CD14-positive monocyte (primary cell): ENCODE measurements around the gene RERE. TPM values are rescaled to one million over a fixed set of nuclear protein-coding genes. Genes with fewer than 3 reads are reported as not detected.

Source experiments
- DNase-seq, 3 donors: peaks; one replicate each; pipeline ENCODE4 v3.0.0-alpha.2; 2011 to 2022
- H2AFZ ChIP-seq: 2 replicates; pipeline ENCODE4 v1.6.0; 2012; ENCODE audit warnings: mild to moderate bottlenecking, low read depth, low read length, inconsistent platforms; ENCODE audit not compliant: insufficient read depth, poor library complexity, severe bottlenecking
- H3K27ac ChIP-seq, 2 donors: 1 replicate in 1 of 2; 2 replicates in 1 of 2; pipeline ENCODE4 v1.5.1; 2012 to 2013; ENCODE audit warnings: low read length in 2 of 2, control low read depth in 1 of 2, inconsistent platforms in 1 of 2, low read depth in 1 of 2, mild to moderate bottlenecking in 1 of 2
- H3K27me3 ChIP-seq, 2 donors: one replicate each; pipeline versions ENCODE4 v1.6.0 to v1.6.1; 2011 to 2013; ENCODE audit warnings: low read length in 2 of 2; ENCODE audit not compliant: control insufficient read depth in 2 of 2, insufficient read depth in 2 of 2
- H3K36me3 ChIP-seq, 2 donors: replicated peaks in 1 of 2; 1 replicate in 1 of 2; 2 replicates in 1 of 2; pipeline versions ENCODE4 v1.5.1 to v1.6.1; 2012 to 2013; ENCODE audit warnings: low read length in 2 of 2, control low read depth in 1 of 2, inconsistent platforms in 1 of 2, mild to moderate bottlenecking in 1 of 2; ENCODE audit not compliant: insufficient read depth in 2 of 2, control insufficient read depth in 1 of 2
- H3K4me1 ChIP-seq, 2 donors: 1 replicate in 1 of 2; 2 replicates in 1 of 2; pipeline versions ENCODE4 v1.5.1 to v1.6.1; 2012 to 2013; ENCODE audit warnings: low read length in 2 of 2, control low read depth in 1 of 2, inconsistent platforms in 1 of 2, mild to moderate bottlenecking in 1 of 2, moderate library complexity in 1 of 2; ENCODE audit not compliant: insufficient read depth in 2 of 2, control insufficient read depth in 1 of 2
- H3K4me2 ChIP-seq: replicated peaks from 2 replicates; pipeline ENCODE3; 2012; ENCODE audit warnings: low read length, moderate library complexity, mild to moderate bottlenecking; ENCODE audit not compliant: poor library complexity, severe bottlenecking; ENCODE audit errors: extremely low read depth
- H3K4me3 ChIP-seq, 3 experiments: fragments of 200-600 bp in 1 of 3; sonication (generic) in 1 of 3; replicated peaks in 1 of 3; 1 replicate in 2 of 3; 2 replicates in 1 of 3; pipeline ENCODE4 v1.5.1; 2011 to 2013; ENCODE audit warnings: low read length in 3 of 3, mild to moderate bottlenecking in 3 of 3, control low read depth in 2 of 3, low read depth in 2 of 3, inconsistent platforms in 1 of 3, moderate library complexity in 1 of 3
- H3K79me2 ChIP-seq: 2 replicates; pipeline ENCODE4 v1.6.0; 2012; ENCODE audit warnings: mild to moderate bottlenecking, control low read depth, inconsistent platforms, low read length, moderate library complexity; ENCODE audit not compliant: insufficient read depth
- H3K9ac ChIP-seq: 2 replicates; pipeline ENCODE4 v1.6.0; 2017; ENCODE audit warnings: low read length, mild to moderate bottlenecking; ENCODE audit not compliant: insufficient read depth, poor library complexity, severe bottlenecking
- H3K9me3 ChIP-seq, 2 donors: replicated peaks in 1 of 2; 1 replicate in 1 of 2; 2 replicates in 1 of 2; pipeline versions ENCODE4 v1.5.1 to v1.6.1; 2012 to 2013; ENCODE audit warnings: low read length in 2 of 2, control low read depth in 1 of 2; ENCODE audit not compliant: control insufficient read depth in 1 of 2, insufficient read depth in 1 of 2
- H4K20me1 ChIP-seq: 2 replicates; pipeline ENCODE4 v1.6.0; 2012; ENCODE audit warnings: mild to moderate bottlenecking, low read length, control low read depth, moderate library complexity; ENCODE audit not compliant: insufficient read depth
- H3K27ac Mint-ChIP-seq, 7 donors: one replicate each; pipeline ENCODE4 v1.8.0; 2020; ENCODE audit warnings: mild to moderate bottlenecking in 7 of 7, mixed read lengths in 7 of 7, moderate library complexity in 6 of 7, inconsistent platforms in 2 of 7
- H3K27me3 Mint-ChIP-seq, 3 donors: one replicate each; pipeline ENCODE4 v1.8.0; 2021 to 2022; ENCODE audit warnings: low read depth in 3 of 3, mild to moderate bottlenecking in 3 of 3, mixed read lengths in 3 of 3, moderate library complexity in 3 of 3, inconsistent platforms in 1 of 3
- H3K36me3 Mint-ChIP-seq, 2 donors: one replicate each; pipeline ENCODE4 v1.8.0; 2020; ENCODE audit warnings: mixed read lengths in 2 of 2, inconsistent platforms in 1 of 2, mild to moderate bottlenecking in 1 of 2
- H3K4me1 Mint-ChIP-seq: one replicate; pipeline ENCODE4 v1.8.0; 2020; ENCODE audit warnings: mild to moderate bottlenecking, mixed read lengths
- H3K4me3 Mint-ChIP-seq, 2 donors: one replicate each; pipeline ENCODE4 v1.8.0; 2020; ENCODE audit warnings: mild to moderate bottlenecking in 2 of 2, mixed read lengths in 2 of 2, moderate library complexity in 1 of 2
- H3K9me3 Mint-ChIP-seq, 7 donors: one replicate each; pipeline ENCODE4 v1.8.0; 2020 to 2022; ENCODE audit warnings: mixed read lengths in 7 of 7, mild to moderate bottlenecking in 6 of 7, moderate library complexity in 6 of 7, inconsistent platforms in 2 of 7
- WGBS: methylation state at CpG from one replicate; pipeline ENCODE4 v1.1.5; 2013; ENCODE audit warnings: missing lambda C conversion rate; ENCODE audit not compliant: insufficient coverage; 5-methylcytosine and 5-hydroxymethylcytosine counted together
- intact Hi-C, 2 donors: fragments of 100-400 bp; cut with micrococcal nuclease; formaldehyde crosslinking; loops; one replicate each; pipeline versions ENCODE4 v1.15.0 to v1.15.1; 2023
- polyA plus RNA-seq, 3 donors: library from polyadenylated mRNA; depleted of rRNA in 1 of 3; unstranded in 2 of 3; stranded (reverse) in 1 of 3; fragments of 300-500 nt in 2 of 3; fragments of >200 nt in 1 of 3; fragmentation: Illumina TruSeq in 2 of 3; gene quantifications; 1 replicate in 2 of 3; 2 replicates in 1 of 3; pipeline ENCODE4 v1.2.3, GENCODE V29; 2012 to 2021
- TF ChIP-seq, protein P1 (sequence below): fragments of 200-600 bp; IDR thresholded peaks from one replicate; pipeline ENCODE4 v1.8.0; 2022; ENCODE audit warnings: antibody characterized with exemption, mild to moderate bottlenecking

The RERE gene
- polyA plus RNA-seq, 3 donors: 1.2 to 19.4 (median 3.8) TPM

- Histone ChIP-seq H2AFZ (no peak overlapping the region), H3K4me2 (no peak overlapping the region), H3K79me2 (peaks cover 30% of the 10 kb centered on the region), H3K27ac (no peak overlapping the region), H3K4me1 (peaks cover 7 to 10% of the 10 kb centered on the region in 2 donors), H3K4me3 (no peak overlapping the region), H3K9ac (no peak overlapping the region), H4K20me1 (peaks cover 3% of the 10 kb centered on the region), H3K27me3 (no peaks in the 10 kb centered on the region), H3K36me3 (peaks cover 0 to 4% of the 10 kb centered on the region in 2 donors), H3K9me3 (no peaks in the 10 kb centered on the region)
- Mint-ChIP-seq H3K4me1 (peaks cover 27% of the 10 kb centered on the region), H3K4me3 (no peak overlapping the region), H3K9me3 (no peaks in the 10 kb centered on the region), H3K27ac (peak overlapping the region in 3 of 7 donors; percentile 6 to 47 (median 25)), H3K36me3 (peaks cover 13 to 14% of the 10 kb centered on the region in 2 donors), H3K27me3 (no peaks in the 10 kb centered on the region)
- DNase-seq: no peak
- TF ChIP-seq, protein P1, sequence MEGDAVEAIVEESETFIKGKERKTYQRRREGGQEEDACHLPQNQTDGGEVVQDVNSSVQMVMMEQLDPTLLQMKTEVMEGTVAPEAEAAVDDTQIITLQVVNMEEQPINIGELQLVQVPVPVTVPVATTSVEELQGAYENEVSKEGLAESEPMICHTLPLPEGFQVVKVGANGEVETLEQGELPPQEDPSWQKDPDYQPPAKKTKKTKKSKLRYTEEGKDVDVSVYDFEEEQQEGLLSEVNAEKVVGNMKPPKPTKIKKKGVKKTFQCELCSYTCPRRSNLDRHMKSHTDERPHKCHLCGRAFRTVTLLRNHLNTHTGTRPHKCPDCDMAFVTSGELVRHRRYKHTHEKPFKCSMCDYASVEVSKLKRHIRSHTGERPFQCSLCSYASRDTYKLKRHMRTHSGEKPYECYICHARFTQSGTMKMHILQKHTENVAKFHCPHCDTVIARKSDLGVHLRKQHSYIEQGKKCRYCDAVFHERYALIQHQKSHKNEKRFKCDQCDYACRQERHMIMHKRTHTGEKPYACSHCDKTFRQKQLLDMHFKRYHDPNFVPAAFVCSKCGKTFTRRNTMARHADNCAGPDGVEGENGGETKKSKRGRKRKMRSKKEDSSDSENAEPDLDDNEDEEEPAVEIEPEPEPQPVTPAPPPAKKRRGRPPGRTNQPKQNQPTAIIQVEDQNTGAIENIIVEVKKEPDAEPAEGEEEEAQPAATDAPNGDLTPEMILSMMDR: no peak
- 81% methylated on average over 4 of the region's 7 CpGs for WGBS
- intact Hi-C loops: no loop called here
Measured at GRCh38 chr1:8517661-8518489, 299.6 kb downstream of the RERE start.

DNA sequence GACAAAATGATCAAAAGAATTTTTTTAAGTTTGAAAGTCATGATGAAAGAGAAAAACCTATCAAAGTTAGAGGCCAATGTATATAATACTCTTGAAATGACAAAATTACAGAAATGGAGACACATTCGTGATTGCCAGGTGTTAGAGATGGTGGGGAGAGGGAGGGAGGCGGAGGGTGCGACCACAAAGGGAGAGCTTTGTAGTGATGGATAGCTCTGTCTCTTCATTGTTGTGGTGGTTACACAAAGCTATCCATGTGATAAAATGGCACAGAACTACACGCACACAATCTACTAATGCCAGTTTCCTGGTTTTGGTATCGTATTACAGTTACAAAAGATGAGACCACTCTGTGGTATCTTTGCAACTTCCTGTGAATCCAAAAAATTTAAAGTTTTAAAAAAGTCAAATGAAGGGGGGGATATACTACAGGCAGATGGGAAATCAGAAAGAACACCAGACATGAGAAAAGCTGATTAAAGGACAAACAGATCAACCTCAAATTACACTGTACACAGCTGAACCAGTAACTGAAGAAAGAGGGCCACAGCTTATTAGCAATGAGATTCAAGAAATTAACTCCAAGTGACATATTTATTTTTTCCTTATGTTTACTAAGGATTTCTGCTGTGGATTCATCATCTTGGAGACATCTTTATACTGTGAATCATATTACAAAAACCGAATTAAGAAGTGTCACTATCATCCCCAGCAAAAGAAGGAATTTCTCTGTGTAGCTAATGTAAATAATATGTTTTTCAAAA lies 300.5 kb downstream of the RERE start:
- no peak for DNase-seq

More for the DNA sequence above, 300.5 kb downstream of the RERE start:
- Mint-ChIP-seq H3K4me1 (peaks cover 27% of the 10 kb centered on the region), H3K27ac (peak overlapping the region in 3 of 7 donors; percentile 28 to 76 (median 31)), H3K9me3 (no peaks in the 10 kb centered on the region), H3K36me3 (peaks cover 11 to 17% of the 10 kb centered on the region in 2 donors), H3K27me3 (no peaks in the 10 kb centered on the region), H3K4me3 (peak overlapping the region in 1 of 2 donors; percentile 46)
- Histone ChIP-seq H3K27ac (no peak overlapping the region), H3K27me3 (no peaks in the 10 kb centered on the region), H3K9me3 (no peaks in the 10 kb centered on the region), H3K79me2 (peaks cover 21% of the 10 kb centered on the region), H3K4me1 (peaks cover 5 to 9% of the 10 kb centered on the region in 2 donors), H3K4me3 (no peak overlapping the region), H4K20me1 (peaks cover 3% of the 10 kb centered on the region), H2AFZ (no peak overlapping the region), H3K36me3 (peaks cover 0 to 4% of the 10 kb centered on the region in 2 donors), H3K4me2 (no peak overlapping the region), H3K9ac (no peak overlapping the region)
- intact Hi-C loops: no loop called here
- WGBS: 14% methylated on average over 1 of the region's 6 CpGs
- TF ChIP-seq, protein P1: no peak
